GM23248 (cell line): ENCODE results near the gene NOL4L. TPM values are rescaled to one million over a fixed set of nuclear protein-coding genes. Genes with fewer than 3 reads are reported as not detected.

Experiments used
- DNase-seq: peaks from one replicate; pipeline ENCODE4 v3.0.0-alpha.2; 2015
- H2AFZ ChIP-seq: fragments of 200-600 bp; sonication (generic); 2 replicates; pipeline ENCODE4 v1.6.1; 2016; ENCODE audit warnings: antibody characterized with exemption
- H3F3A ChIP-seq: fragments of 200-600 bp; sonication (generic); 2 replicates; pipeline ENCODE4 v1.6.1; 2016; ENCODE audit warnings: mild to moderate bottlenecking, antibody characterized with exemption, mixed run types; ENCODE audit not compliant: insufficient read depth
- H3K27ac ChIP-seq: fragments of 200-600 bp; sonication (generic); 2 replicates; pipeline ENCODE4 v1.5.1; 2016; ENCODE audit warnings: mild to moderate bottlenecking
- H3K27me3 ChIP-seq: fragments of 200-600 bp; sonication (generic); replicated peaks from 2 replicates; pipeline ENCODE4 v1.6.1; 2016; ENCODE audit warnings: mild to moderate bottlenecking; ENCODE audit not compliant: insufficient read depth
- H3K36me3 ChIP-seq: fragments of 200-600 bp; sonication (generic); 2 replicates; pipeline ENCODE4 v1.6.1; 2016; ENCODE audit warnings: low read depth, mild to moderate bottlenecking
- H3K4me1 ChIP-seq: fragments of 200-600 bp; sonication (generic); 2 replicates; pipeline ENCODE4 v1.6.1; 2016; ENCODE audit warnings: mild to moderate bottlenecking; ENCODE audit not compliant: insufficient read depth
- H3K4me2 ChIP-seq: fragments of 200-600 bp; sonication (generic); one replicate; pipeline ENCODE4 v1.6.1; 2016; ENCODE audit warnings: mild to moderate bottlenecking; ENCODE audit not compliant: unreplicated experiment
- H3K4me3 ChIP-seq: fragments of 200-600 bp; sonication (generic); 2 replicates; pipeline ENCODE4 v1.5.1; 2016; ENCODE audit warnings: mild to moderate bottlenecking
- H3K79me2 ChIP-seq: fragments of 200-600 bp; sonication (generic); 2 replicates; pipeline ENCODE4 v1.6.1; 2016; ENCODE audit warnings: mild to moderate bottlenecking; ENCODE audit not compliant: insufficient read depth
- H3K9ac ChIP-seq: fragments of 200-600 bp; sonication (generic); 2 replicates; pipeline ENCODE4 v1.6.1; 2016; ENCODE audit warnings: mild to moderate bottlenecking
- H3K9me2 ChIP-seq: fragments of 200-600 bp; sonication (generic); 2 replicates; pipeline ENCODE4 v1.6.1; 2016; ENCODE audit warnings: mixed run types, mild to moderate bottlenecking, moderate library complexity; ENCODE audit not compliant: insufficient read depth
- H3K9me3 ChIP-seq: fragments of 200-600 bp; sonication (generic); one replicate; pipeline ENCODE4 v1.6.1; 2017; ENCODE audit warnings: low read depth
- H4K20me1 ChIP-seq: fragments of 200-600 bp; sonication (generic); 2 replicates; pipeline ENCODE4 v1.6.0; 2016; ENCODE audit not compliant: insufficient read depth
- EZH2 ChIP-seq: fragments of 200-600 bp; sonication (generic); IDR thresholded peaks from 2 replicates; pipeline ENCODE4 v1.6.1; 2018; ENCODE audit warnings: antibody characterized with exemption, mild to moderate bottlenecking; ENCODE audit not compliant: insufficient read depth, poor library complexity, severe bottlenecking
- EZH2phosphoT487 ChIP-seq: fragments of 200-600 bp; sonication (generic); IDR thresholded peaks from 2 replicates; pipeline ENCODE4 v1.6.1; 2018; ENCODE audit warnings: antibody characterized with exemption, moderate library complexity, mild to moderate bottlenecking, low read depth; ENCODE audit not compliant: insufficient read depth
- WGBS, 2 experiments: methylation state at CpG; one replicate each; pipeline ENCODE4 v1.1.6; 2015 to 2017; ENCODE audit warnings: low lambda C conversion rate in 2 of 2, low coverage in 1 of 2; ENCODE audit errors: missing lambda C conversion rate in 2 of 2; 5-methylcytosine and 5-hydroxymethylcytosine counted together
- in situ Hi-C: fragments of 300-500 bp; cut with MboI; formaldehyde crosslinking; loops from 2 replicates; pipeline ENCODE4 v1.15.0; 2020
- polyA plus RNA-seq: library from polyadenylated mRNA; unstranded; fragments of >200 nt; fragmentation: Nextera tagmentation; extraction: Ambion mirVana; gene quantifications from 2 replicates; pipeline ENCODE4 v1.2.1, GENCODE V29; 2016
- total RNA-seq: library from RNA; depleted of rRNA; stranded (reverse); fragments of >200 nt; shearing (Covaris generic); gene quantifications from 2 replicates; pipeline ENCODE4 v1.2.3, GENCODE V29; 2014

Gene NOL4L
- total and polyA plus RNA-seq, 2 experiments from 2014 or later, result 5.2 to 7.9 TPM

DNA sequence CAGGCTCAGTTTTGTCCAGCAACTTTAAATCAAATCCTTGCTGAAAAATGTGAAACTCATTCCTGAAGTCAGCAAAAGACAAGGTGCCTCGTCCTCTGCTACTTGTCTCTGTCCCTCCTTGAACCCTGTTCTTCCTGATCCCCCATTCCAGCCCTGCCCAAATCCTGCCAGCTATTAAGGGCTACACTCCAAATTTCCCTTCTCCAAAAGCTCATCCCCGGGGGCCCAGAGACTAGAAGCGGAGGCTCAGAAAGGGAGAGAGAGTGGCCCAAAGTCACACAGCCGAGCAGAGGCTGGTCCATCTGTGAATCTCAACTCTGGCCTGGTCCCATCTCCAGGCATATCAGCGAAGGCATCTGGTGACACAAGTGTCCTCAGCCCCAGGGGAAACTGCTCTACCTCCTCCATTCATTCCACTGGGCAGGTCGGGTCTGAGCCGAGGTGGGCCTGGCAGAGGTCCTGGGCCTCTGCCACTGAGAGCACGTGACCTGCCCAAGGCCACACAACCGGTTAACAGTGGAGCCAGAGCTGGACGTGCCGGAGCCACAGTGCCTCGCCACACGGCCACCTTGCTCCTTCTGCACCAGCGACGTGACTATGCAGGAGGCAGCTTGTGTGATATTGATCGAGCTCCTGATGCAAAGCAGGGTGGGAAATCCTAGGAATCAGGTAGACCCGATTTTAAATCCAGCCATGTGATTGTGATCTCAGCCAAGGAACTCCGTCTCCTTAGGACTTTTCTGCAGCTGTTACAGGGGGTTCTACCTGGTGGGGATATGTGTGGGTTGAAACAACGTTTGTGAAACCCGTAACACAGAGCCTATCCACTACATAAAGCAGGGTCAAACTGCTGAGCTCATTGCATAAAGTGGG is 28.6 kb downstream of the NOL4L start:
- DNase-seq, result no peak
- no peaks in the 10 kb centered on the region for H3K36me3 ChIP-seq
- WGBS, 2 experiments, result 79 to 82% methylated on average over 20 of the region's 20 CpGs
- H3K4me3 ChIP-seq, result no peak overlapping the region
- H3K9me3 ChIP-seq, result no peaks in the 10 kb centered on the region
- no peaks in the 10 kb centered on the region for H3F3A ChIP-seq
- no peaks in the 10 kb centered on the region for H4K20me1 ChIP-seq
- H3K79me2 ChIP-seq, result no peaks in the 10 kb centered on the region
- H3K4me2 ChIP-seq, result no peak overlapping the region
- H3K27ac ChIP-seq, result no peak overlapping the region
- TF ChIP-seq EZH2phosphoT487 (no peak), EZH2 (no peak)
- H3K9ac ChIP-seq, result no peak overlapping the region
- H3K9me2 ChIP-seq, result no peaks in the 10 kb centered on the region
- no peak overlapping the region for H2AFZ ChIP-seq
- H3K4me1 ChIP-seq, result no peaks in the 10 kb centered on the region
- in situ Hi-C loops, result no loop called here
- H3K27me3 ChIP-seq, result no peaks in the 10 kb centered on the region

DNA sequence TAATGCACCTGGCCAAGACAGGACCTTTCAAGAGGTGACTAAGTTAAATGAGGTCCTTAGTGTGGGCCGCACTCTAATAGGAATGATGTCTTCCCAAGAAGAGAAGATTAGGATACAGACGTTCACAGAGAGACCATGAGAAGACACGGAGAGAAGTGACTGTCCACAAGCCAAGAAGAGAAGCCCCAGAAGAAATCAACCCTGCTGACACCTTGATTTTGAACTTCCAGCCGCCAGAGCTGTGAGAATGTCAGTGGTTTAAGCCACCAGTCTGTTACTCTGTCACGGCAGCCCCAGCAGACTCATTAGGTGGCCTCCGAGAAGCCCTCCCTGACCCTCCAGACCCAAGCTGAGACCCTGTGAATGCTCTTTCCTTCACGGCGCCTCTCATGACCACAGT is 29.5 kb downstream of the NOL4L start:
- WGBS, 2 experiments, result 72 to 85% methylated on average over 8 of the region's 8 CpGs
- no peak overlapping the region for H3K4me3 ChIP-seq
- no peaks in the 10 kb centered on the region for H3K4me1 ChIP-seq
- in situ Hi-C loops, result no loop called here
- no peak overlapping the region for H2AFZ ChIP-seq
- no peaks in the 10 kb centered on the region for H3K27me3 ChIP-seq
- H3K36me3 ChIP-seq, result no peaks in the 10 kb centered on the region
- no peak overlapping the region for H3K27ac ChIP-seq
- no peak for DNase-seq
- no peaks in the 10 kb centered on the region for H3K9me2 ChIP-seq
- no peaks in the 10 kb centered on the region for H3K9me3 ChIP-seq
- no peaks in the 10 kb centered on the region for H3F3A ChIP-seq
- no peak for TF ChIP-seq EZH2
- TF ChIP-seq EZH2phosphoT487, result no peak
- no peak overlapping the region for H3K9ac ChIP-seq
- no peaks in the 10 kb centered on the region for H3K79me2 ChIP-seq
- H4K20me1 ChIP-seq, result no peaks in the 10 kb centered on the region
- H3K4me2 ChIP-seq, result no peak overlapping the region

DNA sequence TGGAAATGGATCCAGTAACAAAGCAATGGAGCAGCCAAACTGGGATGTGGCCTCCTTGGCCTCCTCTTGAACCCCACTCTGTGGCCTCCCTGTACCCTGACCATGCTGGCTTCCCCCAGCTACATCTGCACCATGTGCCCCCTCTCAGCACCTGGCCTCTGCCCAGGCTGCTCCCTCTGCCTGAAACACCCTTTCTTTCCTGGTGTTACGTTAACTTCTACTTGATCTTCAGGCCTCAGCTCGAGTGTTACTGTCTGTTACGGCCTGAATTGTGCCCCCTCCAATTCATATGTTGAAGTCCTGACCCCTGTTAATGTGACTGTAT is 30.2 kb downstream of the NOL4L start:
- Histone ChIP-seq H3K9ac (no peak overlapping the region), H3K4me1 (no peaks in the 10 kb centered on the region), H3K36me3 (no peaks in the 10 kb centered on the region), H3F3A (no peaks in the 10 kb centered on the region), H4K20me1 (no peaks in the 10 kb centered on the region), H3K27me3 (no peaks in the 10 kb centered on the region), H3K9me3 (no peaks in the 10 kb centered on the region), H2AFZ (no peak overlapping the region), H3K4me3 (no peak overlapping the region), H3K4me2 (no peak overlapping the region), H3K9me2 (no peaks in the 10 kb centered on the region), H3K79me2 (no peaks in the 10 kb centered on the region), H3K27ac (no peak overlapping the region)
- no peak for DNase-seq
- in situ Hi-C loops, result no loop called here
- TF ChIP-seq EZH2phosphoT487 (no peak), EZH2 (no peak)
- WGBS, 2 experiments, result 81 to 86% methylated on average over 3 of the region's 3 CpGs

DNA sequence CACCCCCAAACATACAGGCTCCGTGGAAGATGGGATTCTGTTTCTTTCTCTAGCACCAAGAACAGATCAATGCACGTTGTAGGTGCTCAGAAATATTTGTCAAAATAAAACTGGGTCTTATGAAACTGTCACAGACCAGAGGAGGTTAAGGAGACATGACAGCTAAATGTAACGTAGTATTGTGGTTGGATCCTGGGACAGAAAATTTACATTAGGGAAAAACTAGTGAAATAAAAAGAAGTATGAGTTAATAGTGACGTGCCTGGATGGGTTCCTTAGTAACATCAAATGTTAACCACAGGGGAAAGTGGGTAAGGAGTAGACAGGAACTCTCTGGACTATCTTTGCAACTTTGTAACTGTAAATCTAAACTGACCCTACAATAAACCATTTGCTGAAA is 31.5 kb downstream of the NOL4L start:
- no peaks in the 10 kb centered on the region for H4K20me1 ChIP-seq
- no peaks in the 10 kb centered on the region for H3K27me3 ChIP-seq
- no peak overlapping the region for H3K4me2 ChIP-seq
- in situ Hi-C loops, result no loop called here
- H3F3A ChIP-seq, result no peaks in the 10 kb centered on the region
- H3K9me2 ChIP-seq, result no peaks in the 10 kb centered on the region
- no peak for DNase-seq
- 93 to 94% methylated on average over 4 of the region's 4 CpGs for WGBS, 2 experiments
- H3K36me3 ChIP-seq, result no peaks in the 10 kb centered on the region
- no peak overlapping the region for H3K4me3 ChIP-seq
- H2AFZ ChIP-seq, result no peak overlapping the region
- no peaks in the 10 kb centered on the region for H3K4me1 ChIP-seq
- no peaks in the 10 kb centered on the region for H3K9me3 ChIP-seq
- no peak overlapping the region for H3K27ac ChIP-seq
- no peaks in the 10 kb centered on the region for H3K79me2 ChIP-seq
- H3K9ac ChIP-seq, result no peak overlapping the region
- TF ChIP-seq EZH2, result no peak
- TF ChIP-seq EZH2phosphoT487, result no peak

DNA sequence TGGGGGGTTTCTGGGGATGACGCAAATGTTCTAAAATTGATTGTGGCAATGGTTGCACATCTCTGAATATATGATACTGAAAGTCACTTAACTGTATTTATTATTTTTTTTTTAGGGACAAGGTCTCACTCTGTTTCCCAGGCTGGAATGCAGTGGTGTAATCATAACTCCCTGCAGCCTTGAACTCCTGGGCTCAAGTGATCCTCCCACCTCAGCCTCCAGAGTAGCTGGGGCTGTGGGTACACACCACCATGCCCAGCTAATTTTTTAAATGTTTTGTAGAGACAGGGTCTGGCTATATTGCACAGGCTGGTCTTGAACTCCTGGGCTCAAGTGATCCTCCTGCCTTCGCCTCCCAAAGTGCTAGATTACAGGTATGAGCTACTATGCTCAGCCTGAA is 33.4 kb downstream of the NOL4L start:
- no peaks in the 10 kb centered on the region for H3K27me3 ChIP-seq
- TF ChIP-seq EZH2phosphoT487 (no peak), EZH2 (no peak)
- H2AFZ ChIP-seq, result no peak overlapping the region
- H3K79me2 ChIP-seq, result no peaks in the 10 kb centered on the region
- WGBS, 2 experiments, result 99 to 100% methylated on average over 2 of the region's 2 CpGs
- H3K4me1 ChIP-seq, result no peaks in the 10 kb centered on the region
- H3K9me3 ChIP-seq, result no peaks in the 10 kb centered on the region
- no peak overlapping the region for H3K9ac ChIP-seq
- DNase-seq, result no peak
- H3K4me2 ChIP-seq, result no peak overlapping the region
- no peaks in the 10 kb centered on the region for H3F3A ChIP-seq
- no peaks in the 10 kb centered on the region for H3K9me2 ChIP-seq
- H4K20me1 ChIP-seq, result no peaks in the 10 kb centered on the region
- no peaks in the 10 kb centered on the region for H3K36me3 ChIP-seq
- in situ Hi-C loops, result no loop called here
- H3K27ac ChIP-seq, result no peak overlapping the region
- H3K4me3 ChIP-seq, result no peak overlapping the region
